ENCODE data around the gene SLC46A3.
"Not testable (repeated sequence)": the region's sequence is repeated elsewhere in the genome, so short reads cannot be mapped to it uniquely, and the experiment has no call there.

SLC46A3 gene

GRCh38 chr13:28728642-28729041 is 9.9 kb upstream of the SLC46A3 start:
- no peak for DNase-seq

GRCh38 chr13:28725046-28725610 is 6.4 kb upstream of the SLC46A3 start:
- DNase-seq, result no peak

- no peak for DNase-seq
These were observed 5.0 kb upstream of the SLC46A3 start for GRCh38 chr13:28723806-28724205.

- no peak for DNase-seq
These were observed 671 bp upstream of the SLC46A3 start for GRCh38 chr13:28719227-28720055.

- no peak for DNase-seq
These were observed 601 bp downstream of the SLC46A3 start for GRCh38 chr13:28718196-28718542.

- DNase-seq, result no peak
These were observed 1.6 kb downstream of the SLC46A3 start for GRCh38 chr13:28717170-28717569.

GRCh38 chr13:28716511-28716910 is 2.3 kb downstream of the SLC46A3 start:
- no peak for DNase-seq

GRCh38 chr13:28714651-28715050 is 4.1 kb downstream of the SLC46A3 start:
- no peak for DNase-seq

- DNase-seq, result no peak
These were observed 8.6 kb downstream of the SLC46A3 start for GRCh38 chr13:28710161-28710560.

GRCh38 chr13:28707629-28708427 is 10.9 kb downstream of the SLC46A3 start:
- DNase-seq, result peak; percentile 3

- no peak for DNase-seq
These were observed 13.2 kb downstream of the SLC46A3 start for GRCh38 chr13:28705461-28706083.

GRCh38 chr13:28704919-28705318 is 13.9 kb downstream of the SLC46A3 start:
- DNase-seq, result no peak

- no peak for DNase-seq
These were observed 14.5 kb downstream of the SLC46A3 start for GRCh38 chr13:28704282-28704681.

GRCh38 chr13:28699246-28699645 is 19.5 kb downstream of the SLC46A3 start:
- no peak for DNase-seq

GRCh38 chr13:28697441-28697840 is 21.3 kb downstream of the SLC46A3 start:
- no peak for DNase-seq

- not testable (repeated sequence) for DNase-seq
These were observed 24.9 kb downstream of the SLC46A3 start for GRCh38 chr13:28693605-28694491.

- no peak for DNase-seq
These were observed 32.9 kb downstream of the SLC46A3 start for GRCh38 chr13:28685892-28686291.

GRCh38 chr13:28685114-28685513 is 33.7 kb downstream of the SLC46A3 start:
- DNase-seq, result no peak

GRCh38 chr13:28684257-28684656 is 34.5 kb downstream of the SLC46A3 start:
- DNase-seq, result no peak

GRCh38 chr13:28683169-28683568 is 35.6 kb downstream of the SLC46A3 start:
- DNase-seq, result not testable (repeated sequence)

- no peak for DNase-seq
These were observed 38.2 kb downstream of the SLC46A3 start for GRCh38 chr13:28680541-28680940.

- peak; percentile 2 for DNase-seq
These were observed 39.1 kb downstream of the SLC46A3 start for GRCh38 chr13:28679628-28680027.

All from NCI-H1694 treated with DMSO at 0.1 percent for 48 hours (cell line).